Measurements from ENCODE around the gene PTPRT. TPM values are rescaled to one million over a fixed set of nuclear protein-coding genes. Genes with fewer than 3 reads are reported as not detected.

PTPRT gene
- total and polyA plus RNA-seq, 9 donors = under 0.01 to 3.2 (median 0.22) TPM; not detected in 1

DNA sequence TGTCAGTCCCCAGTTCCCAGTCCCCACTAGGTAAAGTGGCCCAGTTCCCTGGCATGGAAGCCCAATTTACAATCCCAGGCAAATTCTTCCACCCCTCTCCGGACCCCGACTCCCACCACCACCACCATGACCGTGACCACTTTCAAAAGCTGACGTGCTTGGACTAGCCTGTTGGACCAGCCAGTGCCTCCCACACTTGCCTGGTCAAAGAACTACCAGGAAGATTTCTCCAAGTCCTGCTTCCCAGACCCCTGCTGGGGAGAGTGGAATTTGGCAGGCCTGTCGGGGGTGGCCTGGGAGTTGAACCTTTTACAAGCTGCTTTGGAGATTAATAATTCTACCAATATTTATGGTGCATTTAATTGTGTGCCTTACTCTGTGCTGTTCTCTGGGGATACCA is 1.4 kb upstream of the PTPRT start:
- DNase-seq = no peak
- intact Hi-C loops (cut with DNase I) = loop anchor here in 1 of 4 donors (5.0 kb wide), 1 partner anchor 1454 kb away; no protein-coding TSS in a partner anchor
- H3K9me3 ChIP-seq = no peaks in the 10 kb centered on the region
- 52 to 60% (median 55%) methylated on average over 5 of the region's 5 CpGs for WGBS, 3 donors
- no peaks in the 10 kb centered on the region for H3K36me3 ChIP-seq
- H3K4me3 ChIP-seq = no peak overlapping the region
- no peaks in the 10 kb centered on the region for H3K27me3 ChIP-seq
- H3K4me1 ChIP-seq (ENCODE audit: insufficient read depth) = no peaks in the 10 kb centered on the region
- no peak for TF ChIP-seq EP300 (IDR thresholded peaks at IDR 0.05)
- TF ChIP-seq, protein P1, sequence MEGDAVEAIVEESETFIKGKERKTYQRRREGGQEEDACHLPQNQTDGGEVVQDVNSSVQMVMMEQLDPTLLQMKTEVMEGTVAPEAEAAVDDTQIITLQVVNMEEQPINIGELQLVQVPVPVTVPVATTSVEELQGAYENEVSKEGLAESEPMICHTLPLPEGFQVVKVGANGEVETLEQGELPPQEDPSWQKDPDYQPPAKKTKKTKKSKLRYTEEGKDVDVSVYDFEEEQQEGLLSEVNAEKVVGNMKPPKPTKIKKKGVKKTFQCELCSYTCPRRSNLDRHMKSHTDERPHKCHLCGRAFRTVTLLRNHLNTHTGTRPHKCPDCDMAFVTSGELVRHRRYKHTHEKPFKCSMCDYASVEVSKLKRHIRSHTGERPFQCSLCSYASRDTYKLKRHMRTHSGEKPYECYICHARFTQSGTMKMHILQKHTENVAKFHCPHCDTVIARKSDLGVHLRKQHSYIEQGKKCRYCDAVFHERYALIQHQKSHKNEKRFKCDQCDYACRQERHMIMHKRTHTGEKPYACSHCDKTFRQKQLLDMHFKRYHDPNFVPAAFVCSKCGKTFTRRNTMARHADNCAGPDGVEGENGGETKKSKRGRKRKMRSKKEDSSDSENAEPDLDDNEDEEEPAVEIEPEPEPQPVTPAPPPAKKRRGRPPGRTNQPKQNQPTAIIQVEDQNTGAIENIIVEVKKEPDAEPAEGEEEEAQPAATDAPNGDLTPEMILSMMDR (IDR thresholded peaks at IDR 0.05) = no peak
- no peak for TF ChIP-seq POLR2A (IDR thresholded peaks at IDR 0.05)
- H3K27ac ChIP-seq = no peak overlapping the region

DNA sequence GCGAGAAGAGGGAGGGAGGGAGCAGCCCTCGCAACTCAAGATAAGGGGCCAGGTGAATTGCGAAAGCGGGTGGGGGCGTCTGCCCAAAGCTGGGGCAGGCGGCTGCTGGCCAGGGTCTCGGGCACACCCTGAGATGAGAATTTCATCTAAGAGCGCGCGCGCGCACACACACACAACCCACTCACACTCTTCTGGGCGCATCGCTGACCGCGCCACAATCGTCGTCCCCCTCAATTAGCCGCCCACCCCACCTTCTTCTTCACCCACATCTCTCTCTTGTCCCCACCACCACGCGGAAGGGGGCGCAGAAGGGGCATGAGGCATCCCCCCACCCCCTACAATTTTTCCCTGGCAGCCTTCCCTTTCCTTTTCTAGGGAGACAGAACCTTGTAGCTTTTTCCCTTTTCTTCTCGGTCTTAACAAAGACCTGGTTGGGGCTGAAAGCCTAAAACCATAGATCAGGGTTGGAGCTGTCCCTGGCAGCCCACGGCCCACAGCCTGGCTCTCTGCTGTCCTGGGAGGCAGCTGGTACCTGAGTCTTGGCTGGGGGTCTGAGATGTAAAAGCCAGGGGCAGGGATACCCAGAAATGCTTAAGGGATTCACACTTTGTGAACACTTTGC is 737 bp upstream of the PTPRT start:
- DNase-seq = no peak
- no peaks in the 10 kb centered on the region for H3K4me1 ChIP-seq (ENCODE audit: insufficient read depth)
- TF ChIP-seq EP300 (IDR thresholded peaks at IDR 0.05) (no peak), POLR2A (IDR thresholded peaks at IDR 0.05) (no peak)
- TF ChIP-seq, protein P1 (IDR thresholded peaks at IDR 0.05) = no peak
- H3K27me3 ChIP-seq = no peaks in the 10 kb centered on the region
- intact Hi-C loops (cut with DNase I) = loop anchor here in 1 of 4 donors (5.0 kb wide), 1 partner anchor 1453 kb away; no protein-coding TSS in a partner anchor
- H3K9me3 ChIP-seq = no peaks in the 10 kb centered on the region
- H3K36me3 ChIP-seq = no peaks in the 10 kb centered on the region
- H3K4me3 ChIP-seq = no peak overlapping the region
- WGBS, 3 donors = 4 to 8% (median 6%) methylated on average over 24 of the region's 24 CpGs
- H3K27ac ChIP-seq = no peak overlapping the region

DNA sequence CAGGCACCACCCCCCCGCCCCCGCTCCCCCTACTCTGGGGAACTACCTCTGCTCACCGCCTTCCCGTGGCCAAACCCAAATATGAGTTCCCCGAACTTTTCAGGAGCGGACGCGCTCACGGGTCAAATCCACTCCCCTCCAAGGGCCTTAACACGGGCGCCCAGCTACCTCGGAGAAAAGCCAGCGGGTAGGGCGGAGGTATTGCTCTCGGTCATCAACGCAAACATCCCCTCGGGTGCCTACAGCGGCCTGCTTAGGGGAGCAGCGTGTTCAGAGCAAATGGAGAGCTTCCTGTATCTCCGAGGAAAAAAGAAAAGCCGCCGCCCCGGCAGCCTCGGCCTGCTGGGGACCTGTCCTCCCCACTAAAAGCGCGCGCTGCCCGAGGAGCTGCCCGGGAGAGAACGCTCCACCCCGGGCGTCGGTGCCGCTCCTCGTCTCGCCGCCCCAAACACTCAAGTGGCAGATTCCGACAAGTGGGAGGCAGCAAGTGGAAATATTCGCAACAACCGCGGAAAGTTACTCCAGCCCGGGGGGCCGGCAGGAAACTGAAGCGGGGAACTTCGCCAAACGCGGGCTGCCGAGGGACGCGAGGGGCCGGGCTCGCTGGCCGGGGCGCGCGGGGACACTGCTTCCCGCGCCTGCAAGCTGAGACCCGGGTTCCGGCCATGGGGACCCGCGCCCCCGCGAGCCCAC is 699 bp downstream of the PTPRT start:
- no peaks in the 10 kb centered on the region for H3K4me1 ChIP-seq (ENCODE audit: insufficient read depth)
- H3K9me3 ChIP-seq = no peaks in the 10 kb centered on the region
- no peak overlapping the region for H3K4me3 ChIP-seq
- no peaks in the 10 kb centered on the region for H3K36me3 ChIP-seq
- H3K27me3 ChIP-seq = no peaks in the 10 kb centered on the region
- no peak for TF ChIP-seq POLR2A (IDR thresholded peaks at IDR 0.05)
- no peak for TF ChIP-seq EP300 (IDR thresholded peaks at IDR 0.05)
- TF ChIP-seq, protein P1 (IDR thresholded peaks at IDR 0.05) = no peak
- 0 to 1% (median 1%) methylated on average over 22 to 64 of the region's 64 CpGs for WGBS, 3 donors
- no peak overlapping the region for H3K27ac ChIP-seq
- intact Hi-C loops (cut with DNase I) = loop anchor here in 1 of 4 donors (5.0 kb wide), 1 partner anchor 1452 kb away; no protein-coding TSS in a partner anchor
- no peak for DNase-seq

DNA sequence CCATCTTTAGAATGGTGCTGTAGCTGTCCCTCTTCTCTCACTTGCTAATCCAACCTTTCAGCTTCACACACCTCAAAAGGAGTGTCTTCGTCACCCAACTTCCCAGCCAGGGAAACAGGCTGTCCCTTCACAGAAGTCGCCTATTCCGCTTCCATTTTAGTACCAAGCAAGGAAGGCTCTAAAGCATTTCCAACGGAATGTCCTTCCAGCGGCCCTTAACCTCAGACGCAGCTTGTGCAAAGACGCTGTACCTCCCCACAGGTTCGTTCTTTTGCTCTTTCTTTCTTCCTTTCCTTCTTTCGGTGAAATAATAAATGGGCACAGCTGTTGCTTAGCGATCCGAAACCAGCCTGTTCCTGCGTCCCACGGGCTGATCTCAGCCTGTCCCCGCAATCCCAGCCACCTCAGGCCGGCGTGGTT is 1.5 kb downstream of the PTPRT start:
- H3K36me3 ChIP-seq = no peaks in the 10 kb centered on the region
- H3K27me3 ChIP-seq = no peaks in the 10 kb centered on the region
- TF ChIP-seq POLR2A (IDR thresholded peaks at IDR 0.05) (no peak), EP300 (IDR thresholded peaks at IDR 0.05) (no peak)
- H3K4me3 ChIP-seq = no peak overlapping the region
- intact Hi-C loops (cut with DNase I) = loop anchor here in 1 of 4 donors (5.0 kb wide), 1 partner anchor 1451 kb away; no protein-coding TSS in a partner anchor
- H3K9me3 ChIP-seq = no peaks in the 10 kb centered on the region
- no peak overlapping the region for H3K27ac ChIP-seq
- H3K4me1 ChIP-seq (ENCODE audit: insufficient read depth) = no peaks in the 10 kb centered on the region
- no peak for DNase-seq
- 2% methylated on average over 16 of the region's 16 CpGs for WGBS, 3 donors

All from ovary (tissue), 9 donors.